Chondrocyte (in vitro differentiated cells): ENCODE measurements around the gene NFIX. TPM values are rescaled to one million over a fixed set of nuclear protein-coding genes. Genes with fewer than 3 reads are reported as not detected.
A peak's percentile ranks its signal among the peaks of the same experiment; 100 is the strongest.
"Not testable (repeated sequence)": the region's sequence is repeated elsewhere in the genome, so short reads cannot be mapped to it uniquely, and the experiment has no call there.

Source experiments
- DNase-seq: peaks from one replicate; pipeline ENCODE4 v3.0.0; 2021; ENCODE audit warnings: mixed read lengths, low spot score
- H3K27ac Mint-ChIP-seq: one replicate; pipeline ENCODE4 v1.8.0; 2021; ENCODE audit warnings: mild to moderate bottlenecking, moderate library complexity, mixed read lengths; ENCODE audit not compliant: unreplicated experiment
- H3K27me3 Mint-ChIP-seq: 2 replicates; pipeline ENCODE4 v1.8.0; 2021; ENCODE audit warnings: low read depth, mixed read lengths
- H3K36me3 Mint-ChIP-seq: 2 replicates; pipeline ENCODE4 v1.8.0; 2021; ENCODE audit warnings: low read depth, mixed read lengths
- H3K4me1 Mint-ChIP-seq: 2 replicates; pipeline ENCODE4 v1.8.0; 2021; ENCODE audit warnings: low read depth, mild to moderate bottlenecking, mixed read lengths
- H3K4me3 Mint-ChIP-seq: one replicate; pipeline ENCODE4 v1.8.0; 2021; ENCODE audit warnings: mild to moderate bottlenecking, moderate library complexity, mixed read lengths; ENCODE audit not compliant: unreplicated experiment
- H3K9me3 Mint-ChIP-seq: 2 replicates; pipeline ENCODE4 v1.8.0; 2021; ENCODE audit warnings: low read depth, mixed read lengths
- total RNA-seq: library from RNA; stranded (reverse); gene quantifications from 3 replicates; pipeline ENCODE4 v1.2.1, GENCODE V29; 2021
- TF ChIP-seq, protein P1 (sequence below): fragments of 200-600 bp; sonication (generic); IDR thresholded peaks from 2 replicates; pipeline ENCODE4 v1.5.0; 2021; ENCODE audit warnings: antibody characterized with exemption, mild to moderate bottlenecking, moderate library complexity

Gene NFIX
- total RNA-seq, 1 donor from 2014 or later = 98.9 TPM

- no peak for DNase-seq
- Mint-ChIP-seq H3K27ac (peak overlapping the region; percentile 99), H3K27me3 (no peaks in the 10 kb centered on the region), H3K9me3 (no peaks in the 10 kb centered on the region), H3K36me3 (peaks cover 22% of the 10 kb centered on the region), H3K4me3 (peak overlapping the region; percentile 45), H3K4me1 (peaks cover 67% of the 10 kb centered on the region)
- TF ChIP-seq, protein P1, sequence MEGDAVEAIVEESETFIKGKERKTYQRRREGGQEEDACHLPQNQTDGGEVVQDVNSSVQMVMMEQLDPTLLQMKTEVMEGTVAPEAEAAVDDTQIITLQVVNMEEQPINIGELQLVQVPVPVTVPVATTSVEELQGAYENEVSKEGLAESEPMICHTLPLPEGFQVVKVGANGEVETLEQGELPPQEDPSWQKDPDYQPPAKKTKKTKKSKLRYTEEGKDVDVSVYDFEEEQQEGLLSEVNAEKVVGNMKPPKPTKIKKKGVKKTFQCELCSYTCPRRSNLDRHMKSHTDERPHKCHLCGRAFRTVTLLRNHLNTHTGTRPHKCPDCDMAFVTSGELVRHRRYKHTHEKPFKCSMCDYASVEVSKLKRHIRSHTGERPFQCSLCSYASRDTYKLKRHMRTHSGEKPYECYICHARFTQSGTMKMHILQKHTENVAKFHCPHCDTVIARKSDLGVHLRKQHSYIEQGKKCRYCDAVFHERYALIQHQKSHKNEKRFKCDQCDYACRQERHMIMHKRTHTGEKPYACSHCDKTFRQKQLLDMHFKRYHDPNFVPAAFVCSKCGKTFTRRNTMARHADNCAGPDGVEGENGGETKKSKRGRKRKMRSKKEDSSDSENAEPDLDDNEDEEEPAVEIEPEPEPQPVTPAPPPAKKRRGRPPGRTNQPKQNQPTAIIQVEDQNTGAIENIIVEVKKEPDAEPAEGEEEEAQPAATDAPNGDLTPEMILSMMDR = no peak
Measured at GRCh38 chr19:12953138-12953798, 42.0 kb upstream of the NFIX start.

- Mint-ChIP-seq H3K4me3 (peak overlapping the region; percentile 20), H3K27ac (peak overlapping the region; percentile 99)
- no peak for DNase-seq
Measured at GRCh38 chr19:12953799-12954611, 41.3 kb upstream of the NFIX start.

GRCh38 chr19:12954612-12954962 is 40.7 kb upstream of the NFIX start:
- Mint-ChIP-seq H3K4me3 (peak overlapping the region; percentile 20), H3K9me3 (no peaks in the 10 kb centered on the region), H3K27me3 (no peaks in the 10 kb centered on the region), H3K27ac (peak overlapping the region; percentile 99), H3K36me3 (peaks cover 18% of the 10 kb centered on the region), H3K4me1 (peaks cover 67% of the 10 kb centered on the region)
- DNase-seq = no peak
- TF ChIP-seq, protein P1 = no peak

More at GRCh38 chr19:12953799-12954611, 41.3 kb upstream of the NFIX start:
- Mint-ChIP-seq H3K27me3 (no peaks in the 10 kb centered on the region), H3K9me3 (no peaks in the 10 kb centered on the region), H3K36me3 (peaks cover 18% of the 10 kb centered on the region), H3K4me1 (peaks cover 67% of the 10 kb centered on the region)
- TF ChIP-seq, protein P1 = no peak

GRCh38 chr19:12955575-12955974 is 39.7 kb upstream of the NFIX start:
- peak overlapping the region; percentile 90 for H3K27ac Mint-ChIP-seq
- H3K4me3 Mint-ChIP-seq = peak overlapping the region; percentile 83
- not testable (repeated sequence) for H3K9me3 Mint-ChIP-seq, DNase-seq, H3K27me3 Mint-ChIP-seq
- peaks cover 62% of the 10 kb centered on the region for H3K4me1 Mint-ChIP-seq
- H3K36me3 Mint-ChIP-seq = peaks cover 13% of the 10 kb centered on the region

DNA sequence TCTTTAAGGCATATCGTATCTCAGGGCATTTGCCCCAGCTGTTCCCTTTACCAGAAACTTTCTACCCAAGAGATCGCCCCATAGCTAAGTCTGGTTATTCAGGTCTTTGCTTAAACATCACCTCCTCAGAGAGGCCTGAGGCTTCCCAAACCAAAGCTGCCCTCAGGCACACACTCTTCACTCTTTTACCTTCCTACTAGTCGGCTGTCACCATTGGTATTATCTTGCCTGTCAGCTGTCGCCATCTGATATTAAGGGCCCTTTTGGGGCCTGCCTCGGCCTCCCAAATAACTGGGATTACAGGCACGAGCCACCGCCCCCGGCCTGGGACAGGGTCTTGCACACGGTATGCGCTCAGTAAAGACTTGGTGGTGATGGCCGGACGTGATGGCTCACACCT is 39.3 kb upstream of the NFIX start:
- no peak for DNase-seq
- Mint-ChIP-seq H3K4me1 (peaks cover 59% of the 10 kb centered on the region), H3K4me3 (peak overlapping the region; percentile 83), H3K27ac (peak overlapping the region; percentile 90), H3K36me3 (peaks cover 11% of the 10 kb centered on the region), H3K9me3 (no peaks in the 10 kb centered on the region), H3K27me3 (no peaks in the 10 kb centered on the region)
- TF ChIP-seq, protein P1 = no peak
